Right lung (tissue), 10 donors: ENCODE measurements around the gene SKA1. TPM values are rescaled to one million over a fixed set of nuclear protein-coding genes. Genes with fewer than 3 reads are reported as not detected.

Experiments
- DNase-seq, 2 donors: peaks; one replicate each; pipeline ENCODE4 v3.0.0-alpha.2; 2013
- long read RNA-seq, 8 donors: transcript quantifications; one replicate each; lab custom pipeline, GENCODE V29; 2026
- polyA plus RNA-seq, 5 donors: library from polyadenylated mRNA; unstranded; fragments of 120-200 nt; gene quantifications; one replicate each; pipeline versions ENCODE4 v1.2.1 to v1.2.3, GENCODE V29; 2013; ENCODE audit warnings: inconsistent platforms in 1 of 5, low replicate concordance in 1 of 5; ENCODE audit not compliant: insufficient read length in 5 of 5, insufficient read depth in 1 of 5

SKA1 gene, protein sequence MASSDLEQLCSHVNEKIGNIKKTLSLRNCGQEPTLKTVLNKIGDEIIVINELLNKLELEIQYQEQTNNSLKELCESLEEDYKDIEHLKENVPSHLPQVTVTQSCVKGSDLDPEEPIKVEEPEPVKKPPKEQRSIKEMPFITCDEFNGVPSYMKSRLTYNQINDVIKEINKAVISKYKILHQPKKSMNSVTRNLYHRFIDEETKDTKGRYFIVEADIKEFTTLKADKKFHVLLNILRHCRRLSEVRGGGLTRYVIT
- 10 to 100 TPM in 1 of 5 donors, 1 to 10 TPM in 4; 5.0 to 18.1 (median 8.2) TPM for polyA plus RNA-seq
- long read RNA-seq, donor 1: 0 reads
- long read RNA-seq, donor 2, partial matches to known transcripts: 0 of 2 reads
- long read RNA-seq, donor 2, other reads (novel, unspliced or antisense): 0 of 2 reads
- long read RNA-seq, donor 3: 0 reads
- long read RNA-seq, donor 4, partial matches to known transcripts: 0 of 1 reads
- long read RNA-seq, donor 4, other reads (novel, unspliced or antisense): 0 of 1 reads
- long read RNA-seq, donor 5, partial matches to known transcripts: 0 of 2 reads
- long read RNA-seq, donor 5, other reads (novel, unspliced or antisense): 0 of 2 reads
- long read RNA-seq, donor 6, partial matches to known transcripts: 0 of 2 reads
- long read RNA-seq, donor 6, other reads (novel, unspliced or antisense): 0 of 2 reads
- long read RNA-seq, donor 7, partial matches to known transcripts: 0 of 1 reads
- long read RNA-seq, donor 7, other reads (novel, unspliced or antisense): 0 of 1 reads
- long read RNA-seq, donor 8: 0 reads

DNA sequence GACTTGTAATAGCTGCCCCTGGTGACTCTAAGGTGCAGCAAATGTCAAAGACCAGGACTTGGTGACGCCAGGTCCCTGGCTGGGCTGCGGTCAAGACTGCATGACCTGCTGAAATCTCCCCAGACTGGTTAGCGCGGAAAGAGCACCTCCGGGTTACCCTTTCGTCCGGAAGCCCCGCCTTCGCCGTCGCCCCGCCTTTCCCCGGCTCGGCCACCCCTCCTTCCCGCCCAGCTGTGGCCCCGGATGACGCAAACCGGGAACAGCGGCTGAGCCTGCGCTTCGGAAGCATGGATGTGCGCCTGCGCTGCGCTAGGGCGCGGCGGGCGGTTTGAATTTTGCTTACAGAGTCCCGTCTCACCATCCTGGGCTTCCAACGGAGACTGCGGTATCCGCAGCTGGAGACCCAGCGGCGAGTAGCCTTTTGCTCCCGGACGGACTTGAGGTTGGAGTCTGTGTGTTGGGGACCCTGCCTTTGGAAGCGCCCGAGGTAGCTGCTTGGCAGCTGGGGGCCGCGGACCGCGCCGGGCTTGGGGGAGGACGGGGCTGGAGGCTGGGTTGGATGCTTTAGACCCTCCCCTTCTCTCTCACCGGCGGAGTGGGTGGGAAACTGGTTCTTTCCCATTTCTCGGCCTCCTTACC, at the start of gene SKA1:
Gene SKA1 (plus strand): TSS at position 294 of the 639 bp plus-strand sequence. CDS start 785 bp downstream, outside the sequence.
- peak; percentile 94 to 95 for DNase-seq

DNA sequence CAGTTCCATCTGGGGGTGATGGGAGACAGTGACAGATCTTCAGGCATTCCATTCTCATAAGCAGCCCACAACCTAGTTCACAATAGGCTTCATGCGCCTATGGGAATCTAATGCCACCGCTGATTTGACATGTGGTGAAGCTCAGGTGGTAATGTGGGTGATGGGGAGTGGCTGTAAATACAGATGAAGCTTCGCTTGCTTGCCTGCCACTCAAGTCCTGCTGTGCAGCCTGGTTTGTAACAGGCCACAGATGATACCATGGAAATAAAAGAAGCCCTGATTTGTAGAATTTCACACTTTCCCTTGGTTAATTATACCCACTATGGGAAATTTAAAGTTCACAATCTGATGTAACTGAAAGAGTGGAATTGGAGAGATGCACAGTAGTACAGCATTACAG, 46.9 kb upstream of the SKA1 start:
- DNase-seq: no peak

DNA sequence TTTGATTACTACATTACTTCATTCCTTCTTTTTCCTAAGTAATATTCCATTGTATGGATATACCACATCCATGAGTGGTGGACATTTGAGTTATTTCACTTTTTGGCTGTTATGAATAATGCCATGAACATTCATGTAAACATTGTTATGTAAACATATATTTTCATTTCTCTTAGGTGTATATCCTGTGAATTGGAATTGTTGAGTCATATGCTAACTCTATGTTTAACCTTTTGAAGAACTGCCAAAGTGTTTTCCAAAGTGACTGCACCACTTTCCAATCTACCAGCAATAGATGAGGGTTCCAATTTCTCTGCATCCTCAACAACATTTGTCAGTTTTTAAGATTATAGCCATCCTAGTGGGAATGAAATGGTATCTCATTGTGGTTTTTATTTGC, 44.7 kb upstream of the SKA1 start:
- DNase-seq: no peak

DNA sequence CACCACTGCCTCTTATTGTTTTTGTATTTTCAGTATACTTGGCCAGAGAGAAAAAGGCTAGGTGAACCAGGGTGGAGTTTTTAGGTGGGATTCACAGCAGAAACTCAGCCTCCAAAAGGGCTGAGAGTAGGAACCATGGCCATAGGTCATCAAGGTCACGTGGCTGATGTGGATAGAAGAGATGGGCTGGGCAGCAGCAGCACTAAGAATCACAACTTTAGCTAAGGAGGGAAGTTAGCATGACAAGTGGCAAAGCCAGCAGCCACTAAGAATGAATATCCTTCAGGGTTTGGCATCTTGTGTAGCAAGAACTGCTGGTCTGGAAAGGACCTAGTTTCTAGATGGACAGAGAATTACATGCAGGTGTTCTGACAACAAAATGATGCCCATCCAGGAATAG, 43.2 kb upstream of the SKA1 start:
- no peak for DNase-seq

DNA sequence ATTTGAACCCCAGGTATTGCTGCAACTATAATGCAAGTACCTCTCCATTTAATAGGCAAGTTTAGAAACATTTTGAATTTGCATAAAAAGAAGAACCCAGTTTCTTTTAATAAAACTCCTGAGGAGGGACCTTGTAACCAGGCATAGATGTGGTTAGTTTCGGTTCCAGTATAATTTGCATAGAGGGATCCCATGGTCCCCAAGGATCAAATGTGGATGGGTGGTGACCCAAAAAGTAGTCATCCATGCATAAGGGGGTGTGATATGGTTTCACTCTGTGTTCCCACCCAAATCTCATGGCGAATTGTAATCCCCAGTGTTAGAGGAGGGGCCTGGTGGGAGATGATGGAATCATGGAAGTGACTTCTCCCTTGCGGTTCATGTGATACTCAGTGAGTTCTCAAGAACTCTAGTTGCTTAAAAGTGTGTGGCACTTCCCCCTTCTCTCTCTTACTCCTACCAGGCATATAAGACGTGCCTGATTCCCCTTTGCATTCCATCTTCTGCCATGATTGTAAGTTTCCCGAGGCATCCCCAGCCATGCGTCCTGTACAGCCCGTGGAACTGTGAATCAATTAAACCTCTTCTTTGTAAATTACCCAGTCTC, 40.2 kb upstream of the SKA1 start:
- no peak for DNase-seq

DNA sequence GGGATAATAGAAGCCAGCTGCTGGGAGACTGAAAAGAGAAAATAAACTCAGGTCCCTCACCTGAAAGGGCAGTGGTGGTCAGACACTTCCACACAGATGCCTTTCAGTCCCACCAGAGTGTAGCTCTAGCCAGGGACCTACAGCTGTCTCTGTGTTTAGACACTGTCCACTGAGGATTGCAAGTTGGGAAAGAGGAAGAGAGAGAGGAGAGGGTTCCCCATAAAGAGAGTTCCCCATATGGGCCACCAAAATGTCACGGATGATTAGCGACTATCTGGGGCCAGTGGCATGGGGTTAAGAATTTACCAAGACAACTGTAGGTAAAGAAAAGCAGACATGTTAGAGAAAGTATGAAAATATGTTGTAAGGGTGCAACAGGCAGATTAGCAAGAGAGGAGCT, 36.7 kb upstream of the SKA1 start:
- DNase-seq: no peak

DNA sequence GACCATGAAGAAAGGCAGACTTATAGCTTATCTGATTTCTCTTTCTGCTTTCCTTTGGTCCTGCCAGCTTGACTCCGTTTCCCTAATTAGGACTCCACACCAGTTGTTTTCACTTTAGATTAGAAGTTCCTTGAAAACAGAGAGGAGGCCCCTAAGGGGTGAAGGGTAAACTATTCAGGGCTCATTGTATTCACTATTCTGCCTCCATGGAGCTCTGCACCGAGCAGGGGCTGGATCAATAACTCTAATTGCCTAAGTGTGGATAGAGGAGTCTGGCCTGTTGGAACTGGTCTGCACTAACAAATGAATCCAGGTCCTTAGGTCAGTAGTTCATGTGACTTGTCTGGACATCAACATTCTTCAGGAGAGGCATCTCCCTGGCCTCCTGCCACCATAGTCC, 36.1 kb upstream of the SKA1 start:
- DNase-seq: no peak

DNA sequence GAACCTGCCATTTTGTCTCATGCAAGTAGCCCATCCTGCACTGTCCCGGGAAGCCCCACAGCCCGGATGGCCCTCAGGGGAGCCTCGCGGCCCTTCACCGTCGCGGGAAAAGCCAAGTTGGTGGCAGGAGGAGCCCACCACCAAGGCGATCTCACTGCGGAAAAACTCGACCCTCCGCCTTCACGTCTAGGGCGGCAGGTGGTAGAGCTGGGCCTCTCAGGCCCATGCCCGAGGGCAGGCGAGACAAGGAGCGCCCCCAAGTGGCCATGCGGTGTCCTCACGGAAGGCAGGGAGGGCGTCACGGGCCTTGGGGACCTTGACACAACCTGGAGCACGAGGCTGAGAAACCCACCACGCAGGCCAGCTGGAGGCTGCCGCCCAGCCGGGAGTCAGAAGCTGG, 34.8 kb upstream of the SKA1 start:
- no peak for DNase-seq

DNA sequence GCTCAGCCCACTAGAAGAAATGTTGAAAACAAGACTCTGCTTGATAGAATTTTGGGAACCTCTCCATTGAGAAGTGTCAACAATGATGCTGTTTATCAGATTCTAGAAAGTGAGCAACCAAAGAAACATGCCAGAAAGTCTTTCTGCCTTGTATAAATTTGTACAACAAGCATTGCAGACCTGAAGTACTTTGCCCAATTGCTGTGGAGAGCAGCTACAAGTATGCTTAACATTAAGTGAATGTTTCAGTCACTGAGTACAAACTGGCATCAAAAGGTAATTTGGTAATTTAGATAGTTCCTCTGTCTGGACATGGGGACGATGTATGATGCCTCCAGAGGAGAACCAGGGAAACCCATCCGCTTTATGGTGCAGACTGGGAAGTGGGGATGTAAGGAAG, 33.4 kb upstream of the SKA1 start:
- DNase-seq: no peak

DNA sequence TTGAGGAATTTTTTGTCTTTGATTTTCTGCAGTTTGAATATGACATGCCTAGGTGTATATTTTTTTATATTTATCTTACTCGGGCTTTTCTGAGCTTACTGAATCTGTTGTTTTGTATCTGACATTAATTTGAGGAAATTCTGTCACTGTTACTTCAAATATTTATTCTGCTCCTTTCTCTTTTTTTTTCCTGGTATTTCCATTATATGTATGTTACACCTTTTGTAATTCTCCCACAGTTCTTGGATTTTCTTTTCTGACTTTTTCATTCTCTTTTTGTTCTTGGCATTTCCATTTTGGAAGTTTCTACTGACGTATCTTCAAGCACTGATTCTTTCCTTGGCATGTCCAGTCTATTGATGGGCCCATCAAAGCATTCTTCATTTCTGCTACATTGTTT, 24.1 kb upstream of the SKA1 start:
- no peak for DNase-seq

DNA sequence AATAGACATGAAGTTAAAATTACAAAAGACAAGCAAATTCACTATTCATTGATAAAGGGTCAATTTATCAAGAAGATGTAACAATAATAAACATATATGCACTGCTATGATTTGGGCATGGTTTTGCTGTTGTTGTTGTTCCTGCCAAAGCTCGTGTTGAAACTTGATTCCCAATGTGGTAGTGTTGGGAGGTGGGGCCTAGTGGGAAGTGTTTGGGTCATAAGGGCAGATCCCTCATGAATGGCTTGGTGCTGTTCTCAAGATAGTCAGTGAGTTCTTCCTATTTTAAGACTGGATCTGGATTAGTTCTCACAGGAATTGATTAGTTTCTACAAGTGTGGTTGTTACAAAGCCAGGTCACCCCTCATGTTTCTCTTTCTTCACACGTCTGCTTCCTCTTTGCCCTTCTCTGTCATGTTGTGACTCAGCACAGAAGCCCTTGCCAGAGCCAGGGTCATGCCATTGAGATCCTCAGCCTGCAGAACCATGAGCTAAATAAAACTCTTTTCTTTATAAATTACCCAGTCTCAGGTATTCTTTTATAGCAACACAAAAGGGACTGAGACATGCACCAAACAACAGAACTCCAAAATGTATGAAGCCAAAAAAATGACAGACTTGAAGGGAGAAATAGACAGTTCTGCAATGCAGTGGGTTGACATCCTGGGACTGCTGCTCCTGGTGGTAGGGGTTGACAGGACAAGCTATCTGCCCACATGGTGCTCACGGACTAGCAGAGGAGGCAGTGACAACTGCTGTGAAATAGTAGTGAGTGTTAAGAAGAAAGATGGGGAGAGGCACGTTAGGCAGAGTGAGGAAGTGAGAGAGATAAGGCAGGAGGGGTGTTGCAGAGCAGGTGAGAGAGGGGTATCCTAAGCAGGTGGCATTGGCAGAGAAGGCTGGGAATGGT, 18.6 kb upstream of the SKA1 start:
- DNase-seq: no peak

DNA sequence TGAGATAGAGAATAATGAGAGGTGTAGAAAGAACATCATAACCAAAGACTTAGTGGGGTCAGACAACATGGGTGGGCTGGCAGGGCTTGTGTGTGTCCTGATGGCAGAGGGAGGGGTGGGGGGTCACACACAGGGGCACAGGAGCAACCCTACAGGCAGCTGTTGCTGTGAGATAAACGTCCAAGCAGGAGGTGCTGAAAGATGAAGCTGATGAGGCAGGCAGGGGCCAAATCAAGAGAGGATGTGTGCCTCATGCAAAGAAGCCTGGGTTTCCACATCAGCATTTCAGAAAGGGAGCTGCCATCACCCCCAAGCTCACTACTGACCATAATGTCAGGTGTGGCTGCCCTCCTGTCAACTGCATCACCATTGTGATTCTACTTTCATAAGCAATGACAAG, 16.0 kb upstream of the SKA1 start:
- DNase-seq: no peak

DNA sequence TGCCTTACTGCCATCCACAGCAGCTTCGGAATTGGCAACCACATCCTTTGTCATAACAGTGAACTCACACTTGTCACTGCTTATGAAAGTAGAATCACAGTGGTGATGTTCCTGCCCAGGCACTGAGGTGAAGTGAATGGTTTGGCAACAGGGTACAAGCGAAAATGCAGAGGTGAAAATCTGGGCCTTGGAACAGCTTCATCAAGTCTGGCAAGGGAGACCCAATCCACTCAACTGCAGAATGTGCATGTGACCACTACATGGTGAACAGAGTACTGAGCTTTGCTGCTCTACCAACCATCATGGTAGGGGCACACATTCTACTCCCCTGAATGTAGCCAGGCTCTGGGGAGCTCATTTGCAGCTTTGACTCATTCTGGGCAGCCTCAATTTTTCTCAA, 15.0 kb upstream of the SKA1 start:
- no peak for DNase-seq

DNA sequence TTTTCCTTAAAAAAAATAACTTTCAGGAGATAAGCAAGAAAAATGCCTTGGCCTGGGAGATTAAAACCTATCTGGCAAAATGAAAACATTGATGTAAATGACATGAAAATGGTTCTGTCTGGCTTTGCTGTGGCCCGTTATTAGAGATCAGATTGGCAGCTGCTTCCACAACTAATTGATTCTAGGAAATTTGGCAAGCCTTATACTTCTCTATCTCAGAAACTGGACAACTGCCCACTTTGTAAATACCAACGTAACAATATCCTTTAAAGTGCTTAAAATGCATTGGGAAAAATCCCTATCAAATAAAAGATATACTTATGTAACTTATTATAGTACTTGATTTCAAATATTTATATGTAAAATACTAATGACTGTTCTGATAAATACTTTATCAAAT, 14.2 kb upstream of the SKA1 start:
- no peak for DNase-seq

DNA sequence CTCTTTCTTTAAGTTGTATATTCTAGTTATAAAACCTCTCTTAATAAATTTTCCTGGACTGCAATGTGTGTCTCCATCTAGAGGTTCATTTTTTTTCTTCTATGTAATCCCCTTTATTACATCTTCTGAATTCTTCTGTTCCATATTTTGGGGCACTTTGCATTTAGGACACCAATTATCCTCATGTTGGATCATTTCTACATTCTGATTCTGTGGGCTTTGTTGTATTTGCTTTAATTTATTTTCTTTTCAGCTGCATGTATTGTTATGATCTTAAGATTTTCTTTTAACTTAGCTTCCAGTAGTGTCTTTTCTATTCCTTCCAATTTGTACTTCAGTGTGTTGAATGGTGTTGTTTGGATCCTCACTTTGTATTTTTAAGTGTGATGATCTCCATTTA, 5.2 kb upstream of the SKA1 start:
- DNase-seq: no peak

DNA sequence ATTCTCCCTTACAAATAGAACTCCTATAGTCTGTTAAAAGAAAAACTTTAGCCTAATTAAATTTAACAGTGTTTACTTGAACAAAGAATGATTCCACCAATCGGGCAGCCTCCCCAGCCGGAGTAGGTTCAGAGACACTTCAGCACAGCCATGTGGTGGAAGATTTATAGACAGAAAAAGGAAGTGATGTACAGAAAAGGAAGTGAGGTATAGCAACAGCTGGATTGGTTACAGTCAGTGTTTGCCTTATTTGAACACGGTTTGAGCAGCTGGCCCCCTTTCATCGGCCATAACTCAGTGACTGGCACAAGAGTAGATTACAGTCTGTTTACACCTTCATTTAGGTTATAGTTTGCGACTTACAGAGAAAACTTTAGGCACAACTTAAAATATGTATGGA, 2.1 kb upstream of the SKA1 start:
- no peak for DNase-seq

DNA sequence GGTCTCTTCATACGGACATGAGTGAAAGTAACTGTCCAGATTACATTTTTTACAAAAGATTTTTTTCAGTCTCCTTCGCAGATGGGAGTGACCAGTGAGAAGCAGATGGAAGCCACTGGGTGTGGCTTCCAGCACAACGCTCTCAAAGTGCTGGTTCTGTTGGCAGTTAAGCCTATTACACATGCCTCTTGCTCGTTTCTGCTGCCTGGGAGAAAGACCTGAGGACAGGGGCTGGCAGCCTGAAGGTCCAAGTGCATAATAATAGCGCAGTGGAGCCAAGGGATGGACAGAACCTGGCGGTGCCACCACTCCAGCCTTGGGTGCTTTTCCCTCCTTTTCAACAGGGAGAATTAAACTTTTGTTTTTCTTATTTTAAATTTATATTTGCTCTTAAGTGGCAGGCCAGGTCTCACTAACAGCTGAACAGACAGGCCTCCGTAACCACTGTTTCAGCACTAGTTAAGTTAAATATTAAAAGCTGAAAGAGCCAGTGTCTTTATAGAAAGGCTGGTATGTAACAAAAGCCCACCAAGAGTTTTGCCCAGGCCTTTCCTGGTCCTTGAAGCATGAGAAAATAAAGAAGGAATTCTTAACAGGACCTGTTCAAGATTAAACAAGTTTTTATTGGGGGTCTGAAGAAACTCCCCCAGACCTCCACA, 1.2 kb upstream of the SKA1 start:
- peak in 1 of 2 donors; percentile 8 for DNase-seq

DNA sequence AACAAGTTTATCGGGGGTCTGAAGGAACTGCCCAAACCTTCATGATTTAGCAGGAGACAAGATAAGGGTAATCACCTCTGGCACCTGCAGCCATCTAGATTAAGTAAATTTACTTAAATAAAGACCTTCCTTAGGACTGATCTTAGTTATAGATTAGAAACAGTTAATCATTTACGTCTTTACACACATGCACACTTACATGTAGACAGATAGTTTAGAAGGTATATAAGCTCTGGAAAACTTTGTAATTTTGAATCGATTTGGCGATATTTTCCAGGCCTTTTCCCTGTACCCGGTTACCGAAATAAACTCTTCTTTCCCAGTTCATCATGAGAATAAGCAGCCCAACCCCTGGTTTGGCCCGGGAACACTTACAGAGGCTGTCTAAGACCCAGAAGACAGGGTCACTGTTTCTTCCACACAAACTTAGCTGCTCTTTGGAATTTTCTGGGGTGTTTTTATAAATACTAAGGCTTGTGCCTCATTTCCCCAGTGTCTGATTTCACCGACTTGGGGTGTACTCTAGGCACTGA, 560 bp upstream of the SKA1 start:
- peak; percentile 9 to 18 for DNase-seq

DNA sequence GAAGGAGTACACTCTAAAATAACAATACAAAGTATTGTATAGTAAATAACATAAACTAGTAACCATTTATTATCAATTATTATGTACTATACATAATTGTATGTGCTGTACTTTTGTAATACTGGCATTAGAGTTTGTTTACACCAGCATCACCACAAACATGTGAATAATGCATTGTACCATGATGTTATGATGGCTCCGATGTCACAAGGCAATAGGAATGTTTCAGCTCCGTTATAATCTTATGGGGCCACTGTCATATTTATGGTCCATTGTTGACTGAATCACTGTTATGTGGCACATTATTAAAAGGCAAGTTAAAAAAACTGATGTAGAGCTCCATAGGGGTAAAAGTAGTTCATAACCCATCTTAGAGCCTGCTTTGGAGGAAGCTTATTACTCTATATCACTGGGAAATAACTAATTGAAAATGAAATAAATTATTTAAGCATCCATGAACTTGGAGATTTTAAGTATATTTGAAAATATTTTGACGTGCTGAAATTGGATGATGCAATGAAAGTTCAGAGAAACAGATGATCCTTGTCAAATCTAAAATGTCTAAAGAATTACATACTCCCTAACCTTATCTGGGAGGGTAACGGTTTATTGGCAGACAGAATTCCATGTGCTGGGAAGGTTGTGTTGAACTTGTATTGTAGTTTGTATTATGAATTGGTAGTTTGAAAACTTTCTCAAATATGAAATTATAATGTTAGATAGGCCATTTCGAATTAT, 2.4 kb downstream of the SKA1 start:
- no peak for DNase-seq

DNA sequence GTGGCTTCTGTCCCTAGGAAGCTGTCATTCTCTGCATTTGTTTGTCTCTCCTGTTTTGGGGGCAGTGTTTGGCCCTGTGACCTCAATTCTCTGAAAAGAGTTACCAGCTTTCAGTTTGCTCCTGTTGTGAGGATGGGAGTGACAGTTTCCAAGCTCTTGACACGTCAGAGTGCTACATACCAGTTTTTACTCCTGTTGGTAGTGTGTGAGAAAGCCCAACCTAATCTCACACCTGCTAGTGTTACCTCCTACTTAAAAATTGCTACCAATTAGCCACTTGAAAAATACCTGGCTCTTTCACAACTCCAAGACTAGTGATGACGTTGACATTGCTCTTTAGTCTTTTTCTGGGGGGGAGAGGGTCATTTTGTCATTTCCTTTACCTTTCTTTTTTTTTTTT, 14.1 kb downstream of the SKA1 start:
- DNase-seq: no peak
